B cell (primary cell): ENCODE measurements around the gene RBKS. TPM values are rescaled to one million over a fixed set of nuclear protein-coding genes. Genes with fewer than 3 reads are reported as not detected.

ENCODE experiments used
- ATAC-seq: fragments of 200-7000 bp; cut with Tn5 transposase; one replicate; pipeline ENCODE4 v1.10.0; 2021; ENCODE audit warnings: low read depth, mild to moderate bottlenecking, moderate number of reproducible peaks, moderate library complexity
- CTCF ChIA-PET: fragments of 350-600 bp; sonication (Branson Sonifier 250); formaldehyde crosslinking; loops from one replicate; lab custom pipeline; 2021; ENCODE audit warnings: antibody characterized with exemption, inconsistent platforms; lab: Charles Lee
- POLR2A ChIA-PET: fragments of 350-600 bp; sonication (Branson Sonifier 250); formaldehyde crosslinking; loops from one replicate; lab custom pipeline; 2021; ENCODE audit warnings: antibody characterized with exemption; lab: Charles Lee
- DNase-seq: peaks from one replicate; pipeline ENCODE4 v3.0.0; 2013
- H2AFZ ChIP-seq: 2 replicates; pipeline ENCODE4 v1.6.1; 2012; ENCODE audit warnings: mild to moderate bottlenecking, low read depth, low read length; ENCODE audit not compliant: insufficient read depth, poor library complexity, severe bottlenecking
- H3K27ac ChIP-seq, 2 donors: 1 replicate in 1 of 2; 2 replicates in 1 of 2; pipeline ENCODE4 v1.5.1; 2012 to 2013; ENCODE audit warnings: low read length in 2 of 2, mild to moderate bottlenecking in 2 of 2, moderate library complexity in 1 of 2
- H3K27me3 ChIP-seq, 4 experiments: fragments of 200-600 bp in 1 of 4; sonication (generic) in 1 of 4; replicated peaks in 1 of 4; 1 replicate in 2 of 4; 2 replicates in 2 of 4; pipeline versions ENCODE4 v1.6.1 to v1.7.0; 2013 to 2016; ENCODE audit warnings: low read length in 3 of 4, mild to moderate bottlenecking in 2 of 4, mixed read lengths in 1 of 4, moderate library complexity in 1 of 4; ENCODE audit not compliant: insufficient read depth in 4 of 4, control insufficient read depth in 3 of 4; ENCODE audit errors: control extremely low read depth in 1 of 4
- H3K36me3 ChIP-seq, 2 experiments: replicated peaks in 1 of 2; 1 replicate in 1 of 2; 2 replicates in 1 of 2; pipeline versions ENCODE4 v1.6.1 to v1.7.1; 2013; ENCODE audit warnings: low read length in 1 of 2; ENCODE audit not compliant: insufficient read depth in 2 of 2, control insufficient read depth in 1 of 2; ENCODE audit errors: control extremely low read depth in 1 of 2, extremely low read depth in 1 of 2
- H3K4me1 ChIP-seq, 2 donors: fragments of 200-600 bp in 1 of 2; sonication (generic) in 1 of 2; 1 replicate in 1 of 2; 2 replicates in 1 of 2; pipeline versions ENCODE4 v1.5.1 to v1.6.1; 2013 to 2017; ENCODE audit warnings: low read length in 2 of 2; ENCODE audit not compliant: control insufficient read depth in 2 of 2, insufficient read depth in 2 of 2
- H3K4me2 ChIP-seq: replicated peaks from 2 replicates; pipeline ENCODE3; 2012; ENCODE audit warnings: mild to moderate bottlenecking, low read depth, low read length; ENCODE audit not compliant: poor library complexity, severe bottlenecking
- H3K4me3 ChIP-seq, 5 experiments: fragments of 200-600 bp in 1 of 5; sonication (generic) in 1 of 5; 1 replicate in 3 of 5; 2 replicates in 2 of 5; pipeline versions ENCODE4 v1.5.1 to v1.7.0; 2011 to 2016; ENCODE audit warnings: low read length in 4 of 5, mild to moderate bottlenecking in 4 of 5, low read depth in 2 of 5, control low read depth in 1 of 5, moderate library complexity in 1 of 5; ENCODE audit not compliant: insufficient read depth in 1 of 5; ENCODE audit errors: control extremely low read depth in 1 of 5, extremely low read depth in 1 of 5
- H3K79me2 ChIP-seq: fragments of 200-600 bp; sonication (generic); one replicate; pipeline ENCODE4 v1.6.0; 2016; ENCODE audit warnings: low read length; ENCODE audit not compliant: control insufficient read depth, insufficient read depth
- H3K9ac ChIP-seq: fragments of 200-600 bp; sonication (generic); 2 replicates; pipeline ENCODE4 v1.6.1; 2017; ENCODE audit warnings: mild to moderate bottlenecking, low read length, moderate library complexity
- H3K9me3 ChIP-seq, 3 donors: one replicate each; pipeline versions ENCODE4 v1.6.1 to v1.7.1; 2013; ENCODE audit warnings: low read length in 2 of 3; ENCODE audit not compliant: control insufficient read depth in 2 of 3, insufficient read depth in 1 of 3; ENCODE audit errors: control extremely low read depth in 1 of 3
- H4K20me1 ChIP-seq: 2 replicates; pipeline ENCODE4 v1.6.0; 2012; ENCODE audit warnings: mild to moderate bottlenecking, low read length; ENCODE audit not compliant: insufficient read depth, control insufficient read depth, poor library complexity, severe bottlenecking
- H3K27ac Mint-ChIP-seq: one replicate; pipeline ENCODE4 v1.8.0; 2021; ENCODE audit warnings: mixed read lengths
- H3K27me3 Mint-ChIP-seq: one replicate; pipeline ENCODE4 v1.8.0; 2021; ENCODE audit warnings: mixed read lengths
- H3K4me1 Mint-ChIP-seq: one replicate; pipeline ENCODE4 v1.8.0; 2021; ENCODE audit warnings: mixed read lengths
- H3K4me3 Mint-ChIP-seq: one replicate; pipeline ENCODE4 v1.8.0; 2021; ENCODE audit warnings: mixed read lengths
- H3K9me3 Mint-ChIP-seq: one replicate; pipeline ENCODE4 v1.8.0; 2022; ENCODE audit warnings: mixed read lengths; ENCODE audit not compliant: insufficient read depth
- CTCF ChIP-seq: fragments of 200-600 bp; IDR thresholded peaks from one replicate; pipeline ENCODE4 v1.8.0; 2022; ENCODE audit warnings: antibody characterized with exemption, mild to moderate bottlenecking
- EZH2 ChIP-seq: IDR thresholded peaks from 2 replicates; pipeline ENCODE4 v1.6.1; 2012; ENCODE audit warnings: borderline replicate concordance, low read depth, mild to moderate bottlenecking, moderate library complexity, low read length; ENCODE audit not compliant: insufficient read depth, poor library complexity, severe bottlenecking
- WGBS: methylation state at CpG from one replicate; pipeline ENCODE4 v1.1.5; 2013; ENCODE audit warnings: missing lambda C conversion rate; ENCODE audit not compliant: insufficient coverage; 5-methylcytosine and 5-hydroxymethylcytosine counted together
- intact Hi-C: fragments of 100-400 bp; cut with micrococcal nuclease; formaldehyde crosslinking; loops from one replicate; pipeline ENCODE4 v1.10.0; 2022
- polyA plus RNA-seq: library from polyadenylated mRNA; depleted of rRNA; stranded (reverse); fragments of >200 nt; gene quantifications from 2 replicates; pipeline ENCODE4 v1.2.3, GENCODE V29; 2012
- total RNA-seq, 2 donors: library from RNA; stranded (reverse); fragments of 120-200 nt in 1 of 2; gene quantifications; 1 replicate in 1 of 2; 2 replicates in 1 of 2; pipeline versions ENCODE4 v1.2.3 to v1.2.4, GENCODE V29; 2013 to 2022

Gene RBKS
- total and polyA plus RNA-seq, 2 donors (not counting 1 experiment from before 2014, with no cell fraction given): 6.4 to 9.2 TPM

- H3K4me3 Mint-ChIP-seq: no peak overlapping the region
- ChIA-PET POLR2A (no interaction called here), CTCF (interaction anchor here (0.7 kb wide), 2 partner anchors 36 to 479 kb away, joined by 5 read pairs; no protein-coding TSS in a partner anchor)
- no peak overlapping the region for H3K4me2 ChIP-seq
- no peaks in the 10 kb centered on the region for H3K9me3 ChIP-seq
- H3K36me3 ChIP-seq: peaks cover 0 to 3% of the 10 kb centered on the region in 2 experiments
- H3K27me3 ChIP-seq: no peaks in the 10 kb centered on the region
- WGBS: no CpG with 5 or more reads among the region's 1 CpG
- ATAC-seq (no peak), DNase-seq (no peak)
- H3K27ac Mint-ChIP-seq: no peak overlapping the region
- H3K9me3 Mint-ChIP-seq: no peaks in the 10 kb centered on the region
- peaks cover 7% of the 10 kb centered on the region for H3K79me2 ChIP-seq
- TF ChIP-seq CTCF (no peak), EZH2 (no peak)
- H3K9ac ChIP-seq: no peak overlapping the region
- intact Hi-C loops: no loop called here
- H3K4me1 ChIP-seq: peaks cover 5 to 9% of the 10 kb centered on the region in 2 donors
- no peaks in the 10 kb centered on the region for H4K20me1 ChIP-seq
- peaks cover 20% of the 10 kb centered on the region for H3K4me1 Mint-ChIP-seq
- H3K27me3 Mint-ChIP-seq: no peaks in the 10 kb centered on the region
- H2AFZ ChIP-seq: no peak overlapping the region
- no peak overlapping the region for H3K27ac ChIP-seq
- no peak overlapping the region for H3K4me3 ChIP-seq
These were observed 26.3 kb upstream of the RBKS start for GRCh38 chr2:27916293-27916995.

DNA sequence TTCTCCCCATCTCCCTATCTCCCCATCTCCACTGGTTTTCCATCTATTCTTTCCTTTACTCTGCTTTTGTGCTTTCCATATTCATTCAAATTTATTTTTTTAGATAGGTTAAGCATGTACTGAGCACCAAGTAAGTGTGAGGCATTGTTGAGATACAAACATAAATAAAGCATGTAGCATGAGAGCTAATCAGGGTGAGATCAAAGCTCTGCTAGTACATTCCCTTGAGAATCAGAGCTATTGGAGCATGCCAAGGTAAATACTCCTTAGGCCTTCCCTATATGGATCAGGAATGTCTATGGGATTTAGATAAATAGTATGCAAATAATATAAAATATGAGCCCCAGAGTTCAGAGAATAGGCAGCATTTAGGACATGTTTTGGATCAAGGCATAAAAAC, 25.7 kb upstream of the RBKS start:
- H3K4me3 Mint-ChIP-seq: no peak overlapping the region
- peaks cover 25% of the 10 kb centered on the region for H3K4me1 Mint-ChIP-seq
- no peak for ATAC-seq
- H2AFZ ChIP-seq: no peak overlapping the region
- DNase-seq: no peak
- H3K27ac ChIP-seq: no peak overlapping the region
- no peak for TF ChIP-seq EZH2
- no peak for TF ChIP-seq CTCF
- intact Hi-C loops: loop anchor here (2.0 kb wide), 1 partner anchor 25 kb away; the partner anchor contains the start of genes BABAM2 and RBKS
- H4K20me1 ChIP-seq: no peaks in the 10 kb centered on the region
- H3K9ac ChIP-seq: no peak overlapping the region
- no peaks in the 10 kb centered on the region for H3K9me3 Mint-ChIP-seq
- H3K4me3 ChIP-seq: no peak overlapping the region
- H3K9me3 ChIP-seq: no peaks in the 10 kb centered on the region
- no peaks in the 10 kb centered on the region for H3K27me3 Mint-ChIP-seq
- no peak overlapping the region for H3K4me2 ChIP-seq
- H3K27me3 ChIP-seq: no peaks in the 10 kb centered on the region
- peaks cover 0 to 3% of the 10 kb centered on the region in 2 experiments for H3K36me3 ChIP-seq
- ChIA-PET CTCF (no interaction called here), POLR2A (no interaction called here)
- peaks cover 8 to 13% of the 10 kb centered on the region in 2 donors for H3K4me1 ChIP-seq
- H3K79me2 ChIP-seq: peaks cover 7% of the 10 kb centered on the region
- H3K27ac Mint-ChIP-seq: no peak overlapping the region
